OCI-LY3 (cell line): ENCODE measurements around the gene KIAA1671.

Experiments used
- EZH2phosphoT487 ChIP-seq: fragments of 200-600 bp; shearing (Covaris generic); IDR thresholded peaks from 2 replicates; pipeline ENCODE4 v1.6.1; 2018; ENCODE audit warnings: antibody characterized with exemption, mixed run types, low read depth
- TF ChIP-seq, protein P1 (sequence below): fragments of 200-600, 300-600 bp; sonication (generic); IDR thresholded peaks from 2 replicates; pipeline ENCODE4 v1.5.1; 2014; ENCODE audit warnings: antibody characterized with exemption, low read length, low read depth

GRCh38 chr22:25066861-25067435 is 114.4 kb downstream of the KIAA1671 start:
- TF ChIP-seq, protein P1, sequence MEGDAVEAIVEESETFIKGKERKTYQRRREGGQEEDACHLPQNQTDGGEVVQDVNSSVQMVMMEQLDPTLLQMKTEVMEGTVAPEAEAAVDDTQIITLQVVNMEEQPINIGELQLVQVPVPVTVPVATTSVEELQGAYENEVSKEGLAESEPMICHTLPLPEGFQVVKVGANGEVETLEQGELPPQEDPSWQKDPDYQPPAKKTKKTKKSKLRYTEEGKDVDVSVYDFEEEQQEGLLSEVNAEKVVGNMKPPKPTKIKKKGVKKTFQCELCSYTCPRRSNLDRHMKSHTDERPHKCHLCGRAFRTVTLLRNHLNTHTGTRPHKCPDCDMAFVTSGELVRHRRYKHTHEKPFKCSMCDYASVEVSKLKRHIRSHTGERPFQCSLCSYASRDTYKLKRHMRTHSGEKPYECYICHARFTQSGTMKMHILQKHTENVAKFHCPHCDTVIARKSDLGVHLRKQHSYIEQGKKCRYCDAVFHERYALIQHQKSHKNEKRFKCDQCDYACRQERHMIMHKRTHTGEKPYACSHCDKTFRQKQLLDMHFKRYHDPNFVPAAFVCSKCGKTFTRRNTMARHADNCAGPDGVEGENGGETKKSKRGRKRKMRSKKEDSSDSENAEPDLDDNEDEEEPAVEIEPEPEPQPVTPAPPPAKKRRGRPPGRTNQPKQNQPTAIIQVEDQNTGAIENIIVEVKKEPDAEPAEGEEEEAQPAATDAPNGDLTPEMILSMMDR, result no peak
- no peak for TF ChIP-seq EZH2phosphoT487
